OCI-LY7 (cell line): ENCODE results near the gene CHD9NB.

Experiments
- EZH2phosphoT487 ChIP-seq: fragments of 200-600 bp; sonication (generic); IDR thresholded peaks from 2 replicates; pipeline ENCODE4 v1.6.1; 2018; ENCODE audit warnings: low read depth, borderline replicate concordance, mild to moderate bottlenecking, mixed run types, antibody characterized with exemption, low read length, moderate library complexity, mixed read lengths
- TF ChIP-seq, protein P1 (sequence below): fragments of 200-600 bp; sonication (generic); conservative IDR thresholded peaks from 2 replicates; pipeline ENCODE4 v1.5.1; 2014; ENCODE audit warnings: mild to moderate bottlenecking, antibody characterized with exemption, low read length, moderate library complexity, mixed read lengths

DNA sequence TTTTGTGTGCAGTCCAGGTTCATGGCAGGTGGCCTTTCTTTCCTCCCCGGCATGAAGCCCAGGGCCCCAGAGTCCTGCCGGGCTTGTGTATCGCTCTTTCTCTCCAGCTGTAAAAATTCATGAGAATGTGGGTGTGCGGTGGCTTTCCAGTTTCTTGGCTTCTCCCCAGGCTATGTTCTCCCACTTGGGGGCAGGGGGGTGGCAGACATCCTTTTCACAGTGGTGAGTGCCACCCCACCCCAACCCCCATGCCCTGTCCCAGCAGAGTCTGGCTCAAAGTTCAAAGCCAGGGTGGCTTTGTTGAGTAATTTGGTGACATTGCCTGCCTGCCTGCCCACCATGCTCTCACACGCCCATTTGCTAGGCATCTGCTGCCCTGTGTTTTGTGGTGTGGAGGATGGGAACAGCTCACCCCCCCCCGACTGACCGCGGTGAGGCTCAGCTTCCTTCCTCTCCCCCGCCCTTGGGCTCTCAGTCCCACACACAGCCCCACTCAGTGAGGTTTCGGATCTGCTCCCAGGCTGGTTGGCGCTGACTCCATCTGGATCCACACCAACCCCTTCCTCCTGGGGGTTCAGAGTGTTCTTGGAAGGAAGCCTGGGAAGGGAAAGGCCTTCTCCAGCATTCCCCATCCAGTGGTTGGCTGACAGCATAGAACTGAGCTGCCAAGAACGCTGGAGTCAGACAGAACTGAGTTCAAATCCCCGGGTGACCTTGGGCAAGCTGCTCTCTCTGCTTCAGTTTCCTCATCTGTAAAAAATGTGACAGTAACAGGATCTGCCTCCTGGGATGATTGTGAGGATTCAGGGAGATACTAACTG, 38.1 kb upstream of the CHD9NB start:
- TF ChIP-seq, protein P1, sequence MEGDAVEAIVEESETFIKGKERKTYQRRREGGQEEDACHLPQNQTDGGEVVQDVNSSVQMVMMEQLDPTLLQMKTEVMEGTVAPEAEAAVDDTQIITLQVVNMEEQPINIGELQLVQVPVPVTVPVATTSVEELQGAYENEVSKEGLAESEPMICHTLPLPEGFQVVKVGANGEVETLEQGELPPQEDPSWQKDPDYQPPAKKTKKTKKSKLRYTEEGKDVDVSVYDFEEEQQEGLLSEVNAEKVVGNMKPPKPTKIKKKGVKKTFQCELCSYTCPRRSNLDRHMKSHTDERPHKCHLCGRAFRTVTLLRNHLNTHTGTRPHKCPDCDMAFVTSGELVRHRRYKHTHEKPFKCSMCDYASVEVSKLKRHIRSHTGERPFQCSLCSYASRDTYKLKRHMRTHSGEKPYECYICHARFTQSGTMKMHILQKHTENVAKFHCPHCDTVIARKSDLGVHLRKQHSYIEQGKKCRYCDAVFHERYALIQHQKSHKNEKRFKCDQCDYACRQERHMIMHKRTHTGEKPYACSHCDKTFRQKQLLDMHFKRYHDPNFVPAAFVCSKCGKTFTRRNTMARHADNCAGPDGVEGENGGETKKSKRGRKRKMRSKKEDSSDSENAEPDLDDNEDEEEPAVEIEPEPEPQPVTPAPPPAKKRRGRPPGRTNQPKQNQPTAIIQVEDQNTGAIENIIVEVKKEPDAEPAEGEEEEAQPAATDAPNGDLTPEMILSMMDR, result no peak
- TF ChIP-seq EZH2phosphoT487, result no peak
